ENCODE measurements around the gene ANKRD24.

- TF ChIP-seq SETDB1 (IDR thresholded peaks at IDR 0.05; ENCODE audit: insufficient read length, low read length) (no peak), ZEB2 (tag by site-specific recombination; IDR thresholded peaks at IDR 0.05) (no peak), MZF1 (tag by site-specific recombination; IDR thresholded peaks at IDR 0.05; ENCODE audit: borderline replicate concordance) (no peak), CTCF (tag by site-specific recombination; IDR thresholded peaks at IDR 0.05) (no peak), ZNF571 (tag by site-specific recombination; IDR thresholded peaks at IDR 0.05) (no peak), ZBTB20 (tag by site-specific recombination; IDR thresholded peaks at IDR 0.05) (no peak), PRDM10 (tag by site-specific recombination; IDR thresholded peaks at IDR 0.05) (no peak), IKZF3 (tag by site-specific recombination; IDR thresholded peaks at IDR 0.05) (no peak), ZBTB7A (tag by site-specific recombination; IDR thresholded peaks at IDR 0.05; ENCODE audit: low read depth) (no peak), ZNF704 (tag by site-specific recombination; IDR thresholded peaks at IDR 0.05) (no peak), ZNF2 (tag by site-specific recombination; IDR thresholded peaks at IDR 0.05) (no peak), ZNF398 (tag by site-specific recombination; IDR thresholded peaks at IDR 0.05) (no peak), ZSCAN23 (tag by site-specific recombination; IDR thresholded peaks at IDR 0.05) (no peak), ZNF184 (tag by site-specific recombination; IDR thresholded peaks at IDR 0.05) (no peak)
These were observed 3.1 kb downstream of the ANKRD24 start for GRCh38 chr19:4185413-4186086.
